HEK293 (cell line): Measurements from ENCODE around the gene AFF3.

Source experiments
- CTCF ChIA-PET: fragments of 350-600 bp; formaldehyde crosslinking; extraction: SDS; loops from one replicate; lab custom pipeline; 2021; ENCODE audit warnings: antibody characterized with exemption; lab: Yijun Ruan, JAX
- POLR2A ChIA-PET: fragments of 300-600 bp; formaldehyde crosslinking; extraction: SDS; loops from one replicate; lab custom pipeline; 2020; ENCODE audit warnings: antibody characterized with exemption, inconsistent platforms; lab: Yijun Ruan, JAX
- H3K27ac ChIP-seq: fragments of 200-500 bp; sonication (Bioruptor generic); 2 replicates; pipeline ENCODE4 v1.5.1; 2014; ENCODE audit warnings: low read depth, low read length, control low read depth, inconsistent platforms; ENCODE audit errors: extremely low read depth
- H3K36me3 ChIP-seq, 2 experiments: fragments of 200-500 bp in 1 of 2; sonication (Bioruptor generic) in 1 of 2; 1 replicate in 1 of 2; 2 replicates in 1 of 2; pipeline ENCODE4 v1.5.1; 2014 to 2017; ENCODE audit warnings: inconsistent platforms in 2 of 2, low read length in 2 of 2; ENCODE audit not compliant: control insufficient read depth in 2 of 2, insufficient read depth in 1 of 2
- H3K4me1 ChIP-seq: fragments of 200-500 bp; sonication (Bioruptor generic); 2 replicates; pipeline ENCODE4 v1.5.1; 2014; ENCODE audit warnings: mild to moderate bottlenecking, low read length, inconsistent platforms; ENCODE audit not compliant: control insufficient read depth, insufficient read depth
- H3K4me3 ChIP-seq: 2 replicates; pipeline ENCODE4 v1.5.1; 2011; ENCODE audit warnings: low read depth, mild to moderate bottlenecking, control low read depth, low read length, moderate library complexity
- H3K9me3 ChIP-seq: fragments of 200-500 bp; sonication (Bioruptor generic); 2 replicates; pipeline ENCODE4 v1.5.1; 2014; ENCODE audit warnings: low read depth, low read length, inconsistent platforms; ENCODE audit not compliant: control insufficient read depth, insufficient read depth
- BCL11A ChIP-seq: fragments of 450-650 bp; formaldehyde crosslinking; IDR thresholded peaks from 2 replicates; pipeline ENCODE4 v1.5.1; 2016; ENCODE audit warnings: low read depth, missing biosample characterization, missing genetic modification characterization
- GLIS2 ChIP-seq: fragments of 450-650 bp; formaldehyde crosslinking; IDR thresholded peaks from 2 replicates; pipeline ENCODE4 v1.5.1; 2016; ENCODE audit warnings: missing biosample characterization, missing genetic modification characterization
- HOXD13 ChIP-seq: sonication (generic); formaldehyde crosslinking; IDR thresholded peaks from 2 replicates; pipeline ENCODE4 v1.8.0; 2022; ENCODE audit warnings: missing genetic modification reagents, borderline replicate concordance
- PRDM2 ChIP-seq: fragments of 450-650 bp; formaldehyde crosslinking; IDR thresholded peaks from 2 replicates; pipeline ENCODE4 v1.5.1; 2016; ENCODE audit warnings: missing biosample characterization, missing genetic modification characterization, borderline replicate concordance
- WT1 ChIP-seq: fragments of 450-650 bp; formaldehyde crosslinking; IDR thresholded peaks from 2 replicates; pipeline ENCODE4 v1.5.1; 2016; ENCODE audit warnings: missing biosample characterization, missing genetic modification characterization
- ZBTB11 ChIP-seq: fragments of 450-650 bp; formaldehyde crosslinking; conservative IDR thresholded peaks from 2 replicates; pipeline ENCODE4 v1.5.1; 2016; ENCODE audit warnings: low read depth, missing biosample characterization, missing genetic modification characterization
- ZBTB20 ChIP-seq: fragments of 450-650 bp; formaldehyde crosslinking; IDR thresholded peaks from 2 replicates; pipeline ENCODE4 v1.5.1; 2016; ENCODE audit warnings: missing biosample characterization, missing genetic modification characterization
- ZBTB44 ChIP-seq: fragments of 450-650 bp; IDR thresholded peaks from 2 replicates; pipeline ENCODE4 v1.5.1; 2018; ENCODE audit warnings: missing biosample characterization, mild to moderate bottlenecking, missing genetic modification characterization
- ZBTB48 ChIP-seq: fragments of 450-650 bp; formaldehyde crosslinking; IDR thresholded peaks from 2 replicates; pipeline ENCODE4 v1.5.1; 2016; ENCODE audit warnings: missing biosample characterization, missing genetic modification characterization
- ZNF133 ChIP-seq: fragments of 450-650 bp; formaldehyde crosslinking; IDR thresholded peaks from 2 replicates; pipeline ENCODE4 v1.5.1; 2016; ENCODE audit warnings: missing biosample characterization, missing genetic modification characterization
- ZNF174 ChIP-seq: fragments of 450-650 bp; formaldehyde crosslinking; IDR thresholded peaks from 2 replicates; pipeline ENCODE4 v1.5.0; 2017; ENCODE audit warnings: missing biosample characterization, mild to moderate bottlenecking, missing genetic modification characterization
- ZNF23 ChIP-seq: fragments of 450-650 bp; formaldehyde crosslinking; IDR thresholded peaks from 2 replicates; pipeline ENCODE4 v1.5.1; 2016; ENCODE audit warnings: missing biosample characterization, missing genetic modification characterization, borderline replicate concordance
- ZNF404 ChIP-seq: fragments of 450-650 bp; formaldehyde crosslinking; IDR thresholded peaks from 2 replicates; pipeline ENCODE4 v1.5.1; 2017; ENCODE audit warnings: missing biosample characterization, missing genetic modification characterization

AFF3 gene

GRCh38 chr2:100107906-100108647 is 34.3 kb downstream of the AFF3 start (continued):
- TF ChIP-seq PRDM2: no peak
- TF ChIP-seq BCL11A: no peak
- TF ChIP-seq ZNF174 (tag by site-specific recombination): no peak

- Histone ChIP-seq H3K27ac (no peak overlapping the region), H3K9me3 (no peaks in the 10 kb centered on the region), H3K36me3 (no peaks in the 10 kb centered on the region), H3K4me1 (peaks cover 18% of the 10 kb centered on the region), H3K4me3 (no peak overlapping the region)
- ChIA-PET CTCF (interaction anchor here (0.5 to 0.7 kb wide), 2 partner anchors 222 to 548 kb away, joined by 3 read pairs; no protein-coding TSS in a partner anchor), POLR2A (no interaction called here)
- no peak for TF ChIP-seq ZNF23 (tag by site-specific recombination)
- no peak for TF ChIP-seq ZBTB11 (tag by site-specific recombination)
- TF ChIP-seq ZNF133 (tag by site-specific recombination): no peak
- TF ChIP-seq GLIS2: no peak
- no peak for TF ChIP-seq ZBTB48
- no peak for TF ChIP-seq ZBTB44 (tag by site-specific recombination)
- no peak for TF ChIP-seq ZBTB20 (tag by site-specific recombination)
- no peak for TF ChIP-seq ZNF404 (tag by site-specific recombination)
- no peak for TF ChIP-seq WT1
- TF ChIP-seq HOXD13: no peak
Observed at GRCh38 chr2:100107440-100107839, 35.0 kb downstream of the AFF3 start.
